Smooth muscle cell (in vitro differentiated cells): Measurements from ENCODE around the gene SPAG16. TPM values are rescaled to one million over a fixed set of nuclear protein-coding genes. Genes with fewer than 3 reads are reported as not detected.

ENCODE experiments used
- DNase-seq: peaks from one replicate; lab custom pipeline; 2025; ENCODE audit not compliant: unreplicated experiment; lab: John Stamatoyannopoulos, UW
- H2AFZ ChIP-seq: fragments of 200-600 bp; sonication (generic); 2 replicates; pipeline ENCODE4 v1.6.0; 2016; ENCODE audit warnings: antibody characterized with exemption, low read depth, mild to moderate bottlenecking
- H3F3A ChIP-seq: fragments of 200-600 bp; sonication (generic); 2 replicates; pipeline ENCODE4 v1.6.0; 2017; ENCODE audit warnings: antibody characterized with exemption, low read depth
- H3K27ac ChIP-seq: fragments of 200-600 bp; sonication (generic); 2 replicates; pipeline ENCODE4 v1.5.1; 2016; ENCODE audit warnings: low read depth, mild to moderate bottlenecking
- H3K27me3 ChIP-seq: fragments of 200-600 bp; sonication (generic); 2 replicates; pipeline ENCODE4 v1.6.1; 2016; ENCODE audit warnings: low read depth, mild to moderate bottlenecking
- H3K36me3 ChIP-seq: fragments of 200-600 bp; sonication (generic); 2 replicates; pipeline ENCODE4 v1.5.1; 2016; ENCODE audit warnings: low read depth
- H3K4me1 ChIP-seq: fragments of 200-600 bp; sonication (generic); 2 replicates; pipeline ENCODE4 v1.5.1; 2016; ENCODE audit warnings: low read depth
- H3K4me2 ChIP-seq: fragments of 200-600 bp; sonication (generic); 2 replicates; pipeline ENCODE4 v1.6.0; 2016; ENCODE audit warnings: mild to moderate bottlenecking
- H3K4me3 ChIP-seq: fragments of 200-600 bp; sonication (generic); 2 replicates; pipeline ENCODE4 v1.5.1; 2016; ENCODE audit warnings: mild to moderate bottlenecking
- H3K79me2 ChIP-seq: fragments of 200-600 bp; sonication (generic); 2 replicates; pipeline ENCODE4 v1.6.0; 2016; ENCODE audit warnings: low read depth, mild to moderate bottlenecking
- H3K9ac ChIP-seq: fragments of 200-600 bp; sonication (generic); 2 replicates; pipeline ENCODE4 v1.6.0; 2016; ENCODE audit warnings: low read depth
- H3K9me3 ChIP-seq: fragments of 200-600 bp; sonication (generic); replicated peaks from 2 replicates; pipeline ENCODE4 v1.5.1; 2016; ENCODE audit warnings: low read depth
- H4K20me1 ChIP-seq: fragments of 200-600 bp; sonication (generic); 2 replicates; pipeline ENCODE4 v1.6.0; 2016; ENCODE audit warnings: low read depth
- CTCF ChIP-seq: fragments of 200-600 bp; sonication (generic); IDR thresholded peaks from 2 replicates; pipeline ENCODE4 v1.5.1; 2017; ENCODE audit warnings: borderline replicate concordance, mild to moderate bottlenecking, antibody characterized with exemption; ENCODE audit not compliant: insufficient read depth, poor library complexity, severe bottlenecking
- WGBS: methylation state at CpG from one replicate; pipeline ENCODE4 v1.1.7; 2016; ENCODE audit warnings: low lambda C conversion rate; 5-methylcytosine and 5-hydroxymethylcytosine counted together
- polyA plus RNA-seq: library from polyadenylated mRNA; unstranded; fragments of >200 nt; fragmentation: Nextera tagmentation; extraction: Ambion mirVana; gene quantifications from 2 replicates; pipeline ENCODE4 v1.2.1, GENCODE V29; 2016
- total RNA-seq: library from RNA; depleted of rRNA; stranded (reverse); fragments of >200 nt; gene quantifications from 2 replicates; pipeline ENCODE4 v1.2.3, GENCODE V29; 2014

The SPAG16 gene
- total and polyA plus RNA-seq, 2 experiments from 2014 or later: 32.1 to 40.6 TPM

- Histone ChIP-seq H3K27ac (no peak overlapping the region), H3K4me1 (no peaks in the 10 kb centered on the region), H3F3A (no peaks in the 10 kb centered on the region), H3K9ac (no peak overlapping the region), H3K36me3 (no peaks in the 10 kb centered on the region), H3K27me3 (no peaks in the 10 kb centered on the region), H3K79me2 (no peaks in the 10 kb centered on the region), H4K20me1 (no peaks in the 10 kb centered on the region), H3K4me2 (no peak overlapping the region), H2AFZ (no peak overlapping the region), H3K4me3 (no peak overlapping the region), H3K9me3 (no peaks in the 10 kb centered on the region)
- no peak for TF ChIP-seq CTCF
- DNase-seq: no peak
- 88% methylated on average over 6 of the region's 6 CpGs for WGBS
These were observed 394.4 kb downstream of the SPAG16 start for GRCh38 chr2:213678437-213679218.

GRCh38 chr2:213679894-213680293, 395.6 kb downstream of the SPAG16 start:
- Histone ChIP-seq H4K20me1 (no peaks in the 10 kb centered on the region), H3F3A (no peaks in the 10 kb centered on the region), H3K4me1 (no peaks in the 10 kb centered on the region), H2AFZ (no peak overlapping the region), H3K9me3 (no peaks in the 10 kb centered on the region), H3K9ac (no peak overlapping the region), H3K4me2 (no peak overlapping the region), H3K36me3 (no peaks in the 10 kb centered on the region), H3K27ac (no peak overlapping the region), H3K4me3 (no peak overlapping the region), H3K79me2 (no peaks in the 10 kb centered on the region), H3K27me3 (no peaks in the 10 kb centered on the region)
- 75% methylated on average over 1 of the region's 1 CpG for WGBS
- TF ChIP-seq CTCF: no peak
- DNase-seq: no peak

- Histone ChIP-seq H2AFZ (no peak overlapping the region), H3K27me3 (no peaks in the 10 kb centered on the region)
These were observed 398.0 kb downstream of the SPAG16 start for GRCh38 chr2:213682276-213682675.

More at GRCh38 chr2:213682276-213682675, 398.0 kb downstream of the SPAG16 start:
- DNase-seq: no peak
- Histone ChIP-seq H3K4me2 (no peak overlapping the region), H3K27ac (no peak overlapping the region), H4K20me1 (no peaks in the 10 kb centered on the region), H3K9me3 (no peaks in the 10 kb centered on the region), H3F3A (no peaks in the 10 kb centered on the region), H3K4me1 (no peaks in the 10 kb centered on the region), H3K79me2 (no peaks in the 10 kb centered on the region), H3K9ac (no peak overlapping the region), H3K4me3 (no peak overlapping the region), H3K36me3 (no peaks in the 10 kb centered on the region)
- no peak for TF ChIP-seq CTCF
- 64% methylated on average over 2 of the region's 2 CpGs for WGBS
